Frontal cortex (tissue), 4 donors: Measurements from ENCODE around the gene TACC2. TPM values are rescaled to one million over a fixed set of nuclear protein-coding genes. Genes with fewer than 3 reads are reported as not detected.
"Not testable (repeated sequence)": the region's sequence is repeated elsewhere in the genome, so short reads cannot be mapped to it uniquely, and the experiment has no call there.

Experiments
- DNase-seq, 2 donors: peaks; one replicate each; pipeline ENCODE4 v3.0.0; 2012; ENCODE audit warnings: low spot score in 2 of 2
- FAIRE-seq: peaks from 2 replicates; lab custom pipeline; 2012; peaks lifted over from hg19 to GRCh38; lab: Jason Lieb, UNC
- total RNA-seq: library from RNA; depleted of rRNA; stranded (reverse); fragments of >200 nt; gene quantifications from one replicate; pipeline ENCODE4 v1.2.3, GENCODE V29; 2014
- donor health status: control.
- donor health status: control.
- donor health status: control.

Gene TACC2
- total RNA-seq, 1 donor from 2014 or later = 14.7 TPM

- FAIRE-seq = no peak
- no peak for DNase-seq
Observed at GRCh38 chr10:122201401-122201800, 212.4 kb downstream of the TACC2 start.

DNA sequence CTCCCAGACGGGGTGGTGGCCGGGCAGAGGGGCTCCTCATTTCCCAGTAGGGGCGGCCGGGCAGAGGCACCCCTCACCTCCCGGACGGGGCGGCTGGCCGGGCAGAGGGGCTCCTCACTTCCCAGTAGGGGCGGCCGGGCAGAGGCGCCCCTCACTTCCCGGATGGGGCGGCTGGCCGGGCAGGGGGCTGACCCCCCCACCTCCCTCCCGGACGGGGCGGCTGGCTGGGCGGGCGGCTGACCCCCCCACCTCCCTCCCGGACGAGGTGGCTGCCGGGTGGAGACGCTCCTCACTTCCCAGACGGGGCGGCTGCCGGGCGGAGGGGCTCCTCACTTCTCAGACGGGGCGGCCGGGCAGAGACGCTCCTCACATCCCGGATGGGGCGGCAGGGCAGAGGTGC lies 214.2 kb downstream of the TACC2 start:
- not testable (repeated sequence) for DNase-seq, FAIRE-seq

- no peak for FAIRE-seq
- DNase-seq = no peak
Observed at GRCh38 chr10:122204691-122205489, 215.9 kb downstream of the TACC2 start.

DNA sequence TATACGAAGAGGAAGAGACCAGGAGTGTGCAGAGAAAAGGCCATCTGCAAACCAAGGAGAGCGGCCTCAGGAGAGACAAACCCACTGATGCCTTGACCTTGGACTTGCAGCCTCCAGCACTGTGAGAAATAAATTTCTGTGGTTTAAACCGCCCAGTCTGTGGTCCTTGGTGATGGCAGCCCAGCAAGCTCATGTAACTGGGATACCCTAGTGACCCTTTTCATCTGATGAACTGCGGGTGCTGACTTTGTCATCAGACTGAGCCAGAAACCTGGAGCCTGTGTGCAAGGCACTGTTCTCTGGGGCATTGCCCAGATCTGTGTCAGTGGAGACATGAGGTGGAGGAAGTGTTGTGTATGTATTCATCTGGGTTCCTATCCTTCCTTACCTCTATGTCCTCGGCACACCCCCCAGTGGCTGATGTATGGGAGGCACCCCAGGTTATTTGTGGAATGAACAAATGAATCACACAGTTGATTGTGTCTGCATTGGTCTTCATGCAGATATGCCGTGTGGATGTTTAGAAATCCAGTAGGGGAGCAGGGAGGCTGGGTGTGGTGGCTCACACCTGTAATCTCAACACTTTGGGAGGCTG lies 217.6 kb downstream of the TACC2 start:
- DNase-seq = no peak
- no peak for FAIRE-seq

DNA sequence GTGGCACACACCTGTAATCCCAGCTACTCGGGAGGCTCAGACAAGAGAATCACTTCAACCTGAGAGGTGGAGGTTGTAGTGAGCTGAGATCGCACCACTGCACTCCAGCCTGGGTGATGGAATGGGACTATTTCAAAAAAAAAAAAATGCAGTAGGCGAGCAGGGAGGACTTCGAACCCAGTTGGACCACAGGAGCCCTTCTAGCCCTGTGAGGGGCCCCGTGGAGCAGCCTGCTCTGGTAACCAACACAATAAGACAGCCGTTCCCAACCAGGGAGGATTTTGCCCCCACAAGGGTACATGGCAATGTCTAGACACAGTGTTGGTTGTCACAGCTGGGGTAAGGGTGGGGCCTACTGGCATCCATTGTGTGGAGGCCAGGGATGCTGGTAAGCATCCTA lies 218.2 kb downstream of the TACC2 start:
- FAIRE-seq = no peak
- no peak for DNase-seq

- DNase-seq = no peak
- FAIRE-seq = no peak
Observed at GRCh38 chr10:122207596-122207995, 218.6 kb downstream of the TACC2 start.

- FAIRE-seq = no peak
- no peak for DNase-seq
Observed at GRCh38 chr10:122208571-122209430, 219.8 kb downstream of the TACC2 start.

GRCh38 chr10:122210481-122211265 lies 221.7 kb downstream of the TACC2 start:
- FAIRE-seq (no peak), DNase-seq (no peak)

- FAIRE-seq (no peak), DNase-seq (no peak)
Observed at GRCh38 chr10:122213364-122213763, 224.4 kb downstream of the TACC2 start.

- FAIRE-seq (no peak), DNase-seq (peak; percentile 46 to 56)
Observed at GRCh38 chr10:122213766-122214165, 224.8 kb downstream of the TACC2 start.

GRCh38 chr10:122216047-122216446 lies 227.1 kb downstream of the TACC2 start:
- FAIRE-seq (no peak), DNase-seq (no peak)

DNA sequence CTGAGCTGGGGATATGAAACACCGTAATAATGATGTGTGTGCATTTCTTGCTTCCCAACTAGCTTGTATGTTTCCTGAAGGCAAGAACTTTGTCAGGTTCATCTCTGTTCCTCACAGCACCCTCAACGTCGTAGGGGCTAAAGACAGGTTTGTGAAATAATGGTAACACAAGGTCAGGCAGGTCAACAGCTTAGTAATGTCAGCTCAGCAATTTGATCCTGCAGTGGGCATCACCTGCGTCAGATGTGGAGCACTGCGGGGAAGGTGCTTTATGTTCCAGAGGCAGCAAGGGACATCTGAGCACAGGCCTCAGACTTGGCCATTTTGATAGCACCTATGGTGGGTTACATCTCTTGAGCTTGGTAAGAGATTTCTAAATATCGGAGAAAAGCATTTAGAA lies 230.4 kb downstream of the TACC2 start:
- no peak for FAIRE-seq
- no peak for DNase-seq

DNA sequence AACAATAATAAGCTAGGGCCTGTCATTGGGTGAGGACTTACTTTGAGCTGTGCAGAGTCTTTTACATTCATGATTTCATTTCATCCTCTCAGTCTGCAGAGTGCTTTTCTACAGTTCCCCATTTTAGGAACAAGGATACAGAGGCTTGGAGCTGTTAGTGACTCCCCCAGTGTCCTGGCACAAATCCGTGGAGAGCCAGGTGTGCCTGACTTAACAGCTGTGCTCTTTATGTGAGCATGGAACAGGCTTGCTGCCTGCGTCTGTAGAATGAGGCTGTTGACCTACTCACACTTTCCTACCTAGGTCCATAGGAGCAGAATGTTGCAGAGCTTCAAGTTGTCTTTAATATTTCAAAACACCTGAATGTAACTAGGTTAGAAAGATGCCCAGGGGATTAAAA lies 231.8 kb downstream of the TACC2 start:
- DNase-seq = no peak
- FAIRE-seq = no peak

GRCh38 chr10:122221958-122222357 lies 233.0 kb downstream of the TACC2 start:
- DNase-seq (no peak), FAIRE-seq (no peak)

DNA sequence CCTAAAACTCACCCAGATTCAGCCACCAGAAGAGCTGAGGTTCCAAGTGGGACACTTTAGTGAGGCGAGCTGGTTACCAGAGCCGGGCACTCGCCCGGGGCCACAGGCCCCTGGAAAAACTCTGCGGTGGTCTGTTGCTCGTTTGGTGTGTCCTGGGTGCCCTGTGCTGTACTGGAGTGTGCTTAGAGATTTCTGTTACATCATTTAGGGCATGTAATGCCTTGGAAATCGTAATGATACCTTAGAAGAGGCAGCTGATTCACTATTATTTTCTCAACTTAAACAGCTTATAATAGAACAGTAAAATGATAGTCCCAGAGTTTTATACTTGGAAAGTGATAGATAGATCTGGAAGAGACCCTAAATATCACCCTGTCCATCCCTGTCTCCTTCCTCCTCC lies 233.7 kb downstream of the TACC2 start:
- FAIRE-seq = no peak

GRCh38 chr10:122224159-122224558 lies 235.2 kb downstream of the TACC2 start:
- no peak for DNase-seq
- FAIRE-seq = no peak

More for the DNA sequence above, 233.7 kb downstream of the TACC2 start:
- DNase-seq = no peak

DNA sequence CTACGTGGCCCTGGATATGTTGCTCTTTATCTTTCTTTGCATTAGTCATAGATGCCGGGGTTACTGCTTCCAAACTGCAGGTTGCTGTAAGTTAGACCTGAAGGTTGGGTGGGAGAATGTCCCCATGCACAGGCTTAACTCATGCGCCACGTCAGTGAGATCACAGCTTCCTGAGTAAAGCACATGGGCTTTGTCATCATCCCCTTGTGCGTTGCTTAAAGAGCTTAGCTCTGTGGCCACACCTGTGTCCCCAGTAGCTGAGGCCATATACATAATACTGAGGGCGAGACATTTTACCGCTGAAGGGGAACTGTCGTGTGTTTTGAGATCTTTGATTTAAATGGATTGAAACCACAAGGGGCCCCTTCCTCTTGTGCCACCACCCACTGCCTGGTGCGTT lies 236.4 kb downstream of the TACC2 start:
- FAIRE-seq (no peak), DNase-seq (no peak)

DNA sequence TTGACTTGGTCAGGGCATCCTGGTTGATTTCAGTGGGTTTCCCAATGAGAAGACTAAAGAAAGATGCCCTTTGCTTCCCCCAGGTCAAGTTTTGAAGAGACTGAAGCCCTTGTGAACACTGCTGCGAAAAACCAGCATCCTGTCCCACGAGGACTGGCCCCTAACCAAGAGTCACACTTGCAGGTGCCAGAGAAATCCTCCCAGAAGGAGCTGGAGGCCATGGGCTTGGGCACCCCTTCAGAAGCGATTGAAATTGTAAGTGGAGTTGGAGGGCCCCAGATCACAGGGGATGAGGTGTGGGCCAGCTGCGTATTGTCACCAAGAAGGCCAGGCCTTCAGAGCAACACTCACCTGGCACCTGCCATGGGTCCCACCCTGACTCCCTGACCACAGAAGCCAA lies 238.8 kb downstream of the TACC2 start:
- FAIRE-seq = no peak
- DNase-seq = no peak

DNA sequence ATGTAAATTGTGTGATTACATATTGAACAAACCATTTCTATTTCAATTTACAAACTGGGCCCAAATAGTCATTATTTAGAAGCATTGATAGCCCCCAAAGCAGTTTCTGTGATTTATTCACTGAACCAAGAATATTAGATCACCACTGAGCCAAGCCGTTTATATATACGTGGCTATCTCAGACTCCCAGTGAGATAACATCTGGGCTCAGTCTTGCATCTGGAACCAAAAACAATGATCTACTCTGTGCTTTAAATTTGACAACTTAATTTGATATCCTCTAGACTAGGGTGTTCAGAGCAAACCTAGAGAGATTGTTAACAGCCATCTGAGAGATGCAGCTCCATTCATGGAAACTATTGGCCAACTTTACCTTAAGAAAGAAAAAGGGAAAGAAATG lies 240.7 kb downstream of the TACC2 start:
- DNase-seq (no peak), FAIRE-seq (no peak)

DNA sequence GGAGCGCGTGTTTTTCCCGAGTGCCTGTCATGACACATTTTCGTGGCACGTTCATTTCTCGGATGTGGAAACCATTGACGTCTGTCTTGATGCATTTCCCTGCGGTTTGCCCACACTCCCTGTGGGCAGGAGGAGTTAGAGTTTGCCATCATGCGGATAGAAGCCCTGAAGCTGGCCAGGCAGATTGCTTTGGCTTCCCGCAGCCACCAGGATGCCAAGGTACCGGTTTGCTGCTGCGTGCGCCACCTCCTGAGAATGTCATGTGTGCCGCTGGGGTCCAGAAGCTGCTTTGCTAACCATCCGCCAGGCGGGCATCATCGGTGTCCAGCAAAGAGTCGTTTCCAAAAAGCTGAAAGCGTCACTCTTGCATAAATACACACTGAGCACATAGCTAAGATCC lies 241.3 kb downstream of the TACC2 start:
- FAIRE-seq = no peak
- DNase-seq = no peak
